GM12878 (cell line): ENCODE results near the gene PLS1. TPM values are rescaled to one million over a fixed set of nuclear protein-coding genes. Genes with fewer than 3 reads are reported as not detected.

ENCODE experiments used
- ATAC-seq: fragments of 200-7000 bp; cut with Tn5 transposase; 3 replicates; pipeline ENCODE4 v1.9.1; 2020; ENCODE audit warnings: mild to moderate bottlenecking, moderate library complexity
- BruUV-seq: library from RNA; stranded (reverse); fragments of 400-500 nt; replicated peaks from 2 replicates; lab custom pipeline; 2021; lab: Mats Ljungman, UMichigan
- CTCF ChIA-PET: fragments of 300-600 bp; sonication (Branson Sonifier 250); formaldehyde crosslinking; extraction: SDS; loops from one replicate; lab custom pipeline; 2021; ENCODE audit warnings: inconsistent platforms; lab: Yijun Ruan, JAX
- POLR2A ChIA-PET: fragments of 350-600 bp; formaldehyde crosslinking; extraction: SDS; loops from one replicate; lab custom pipeline; 2021; ENCODE audit warnings: inconsistent platforms; lab: Charles Lee
- RAD21 ChIA-PET: fragments of 300-600 bp; sonication (Branson Sonifier 250); formaldehyde crosslinking; loops from one replicate; lab custom pipeline; 2023; ENCODE audit warnings: antibody characterized with exemption; ENCODE audit not compliant: unreplicated experiment; lab: Charles Lee
- SMC1A ChIA-PET: fragments of 300-600 bp; sonication (Branson Sonifier 250); formaldehyde crosslinking; loops from one replicate; lab custom pipeline; 2023; ENCODE audit not compliant: unreplicated experiment, uncharacterized antibody; lab: Charles Lee
- DNase-seq: peaks from one replicate; pipeline ENCODE4 v3.0.0-alpha.2; 2011; ENCODE audit warnings: low read depth, low spot score
- FAIRE-seq: peaks from 3 replicates; lab custom pipeline; 2011; peaks lifted over from hg19 to GRCh38; lab: Jason Lieb, UNC
- H2AFZ ChIP-seq: 2 replicates; pipeline ENCODE4 v1.6.0; 2011; ENCODE audit warnings: low read depth, low read length, control low read depth; ENCODE audit not compliant: control insufficient read depth
- H3K27ac ChIP-seq: 2 replicates; pipeline ENCODE4 v1.5.1; 2011; ENCODE audit warnings: control low read depth; ENCODE audit not compliant: control insufficient read depth, insufficient read depth
- H3K27me3 ChIP-seq, 2 experiments: replicated peaks in 1 of 2; 2 replicates each; pipeline versions ENCODE4 v1.6.0 to v1.6.1; 2011; ENCODE audit warnings: low read length in 1 of 2; ENCODE audit not compliant: control insufficient read depth in 2 of 2, insufficient read depth in 2 of 2
- H3K36me3 ChIP-seq, 2 experiments: 2 replicates each; pipeline ENCODE4 v1.5.1; 2011; ENCODE audit warnings: low read length in 1 of 2; ENCODE audit not compliant: control insufficient read depth in 2 of 2, insufficient read depth in 2 of 2
- H3K4me1 ChIP-seq: 2 replicates; pipeline ENCODE4 v1.6.1; 2011; ENCODE audit warnings: mild to moderate bottlenecking, low read length, moderate library complexity, mixed read lengths; ENCODE audit not compliant: control insufficient read depth, insufficient read depth
- H3K4me2 ChIP-seq: 2 replicates; pipeline ENCODE4 v1.6.0; 2011; ENCODE audit warnings: control low read depth; ENCODE audit not compliant: control insufficient read depth, insufficient read depth
- H3K4me3 ChIP-seq: fragments of 200-600 bp; sonication (generic); 2 replicates; pipeline ENCODE4 v1.5.1; 2016
- H3K79me2 ChIP-seq: 2 replicates; pipeline ENCODE4 v1.6.0; 2011; ENCODE audit warnings: low read length; ENCODE audit not compliant: control insufficient read depth, insufficient read depth
- H3K9ac ChIP-seq: 2 replicates; pipeline ENCODE4 v1.8.0; 2011; ENCODE audit warnings: low read length, control low read depth, mixed read lengths; ENCODE audit not compliant: control insufficient read depth, insufficient read depth
- H3K9me3 ChIP-seq: replicated peaks from 3 replicates; pipeline ENCODE4 v1.5.1; 2011; ENCODE audit warnings: mild to moderate bottlenecking, low read length; ENCODE audit not compliant: control insufficient read depth, insufficient read depth
- H4K20me1 ChIP-seq: 2 replicates; pipeline ENCODE4 v1.6.0; 2011; ENCODE audit not compliant: control insufficient read depth, insufficient read depth
- ETV6 ChIP-seq, 2 experiments: fragments of 450-650 bp in 1 of 2; IDR thresholded peaks in 1 of 2; conservative IDR thresholded peaks in 1 of 2; 2 replicates each; pipeline ENCODE4 v1.6.1; 2014; ENCODE audit warnings: antibody characterized with exemption in 1 of 2, borderline replicate concordance in 1 of 2, low read depth in 1 of 2, mild to moderate bottlenecking in 1 of 2, moderate library complexity in 1 of 2
- IRF5 ChIP-seq: fragments of 450-650 bp; IDR thresholded peaks from 2 replicates; pipeline ENCODE4 v1.6.1; 2017; ENCODE audit warnings: borderline replicate concordance
- PAX5 ChIP-seq: IDR thresholded peaks from 2 replicates; pipeline ENCODE4 v1.6.1; 2011; ENCODE audit warnings: low read depth, low read length, borderline replicate concordance
- SP1 ChIP-seq: IDR thresholded peaks from one replicate; pipeline ENCODE4 v1.6.1; 2011; ENCODE audit warnings: low read depth, low read length
- SPI1 ChIP-seq: IDR thresholded peaks from 2 replicates; pipeline ENCODE4 v1.6.1; 2011; ENCODE audit warnings: low read depth, mild to moderate bottlenecking, low read length, moderate library complexity, borderline replicate concordance; ENCODE audit not compliant: insufficient read depth
- SUPT20H ChIP-seq: IDR thresholded peaks from 2 replicates; pipeline ENCODE4 v1.6.1; 2011; ENCODE audit warnings: low read depth, mild to moderate bottlenecking, low read length, moderate library complexity, borderline replicate concordance; ENCODE audit not compliant: control insufficient read depth
- TCF7 ChIP-seq: IDR thresholded peaks from 2 replicates; pipeline ENCODE4 v1.6.1; 2014; ENCODE audit warnings: antibody characterized with exemption, borderline replicate concordance
- ZBTB11 ChIP-seq: fragments of 450-650 bp; formaldehyde crosslinking; IDR thresholded peaks from 2 replicates; pipeline ENCODE4 v1.5.0; 2022; ENCODE audit warnings: mild to moderate bottlenecking, missing genetic modification characterization
- WGBS: methylation state at CpG from one replicate; pipeline ENCODE4 v1.1.6; 2016; ENCODE audit warnings: low lambda C conversion rate; ENCODE audit not compliant: insufficient replicate concordance, insufficient coverage; ENCODE audit errors: missing lambda C conversion rate; 5-methylcytosine and 5-hydroxymethylcytosine counted together
- in situ Hi-C: fragments of 300-500 bp; cut with MboI; formaldehyde crosslinking; loops from 9 replicates; pipeline ENCODE4 v1.14.3; 2018; ENCODE audit warnings: mixed read lengths
- intact Hi-C: fragments of 100-400 bp; cut with micrococcal nuclease; formaldehyde crosslinking; loops from one replicate; pipeline ENCODE4 v1.14.2; 2022; ENCODE audit not compliant: unreplicated experiment
- polyA plus RNA-seq, 11 experiments: library from polyadenylated mRNA; depleted of rRNA in 4 of 11; unstranded in 6 of 11; stranded (reverse) in 5 of 11; fragments of >200 nt; fragmentation: Nextera tagmentation in 4 of 11; fragmentation: Illumina TruSeq in 1 of 11; extraction: Ambion mirVana in 4 of 11; extraction: Trizol in 1 of 11; gene quantifications; 1 replicate in 1 of 11; 2 replicates in 10 of 11; pipeline versions ENCODE4 v1.2.1 to v1.2.3, GENCODE V29; 2011 to 2016; ENCODE audit warnings: inconsistent platforms in 2 of 11, missing spikeins in 2 of 11, low read depth in 1 of 11
- total RNA-seq, 4 experiments: library from RNA; depleted of rRNA in 3 of 4; stranded (reverse); fragments of >200 nt in 3 of 4; fragmentation: Illumina TruSeq in 1 of 4; extraction: Trizol in 1 of 4; gene quantifications; 2 replicates each; pipeline versions ENCODE4 v1.2.1 to v1.2.3, GENCODE V29; 2013 to 2021

The PLS1 gene
- total and polyA plus RNA-seq, 10 of the 15 experiments (the other 5 are each of a cell fraction or from before 2014, with no cell fraction given), result 0.59 to 11.7 (median 1.7) TPM

DNA sequence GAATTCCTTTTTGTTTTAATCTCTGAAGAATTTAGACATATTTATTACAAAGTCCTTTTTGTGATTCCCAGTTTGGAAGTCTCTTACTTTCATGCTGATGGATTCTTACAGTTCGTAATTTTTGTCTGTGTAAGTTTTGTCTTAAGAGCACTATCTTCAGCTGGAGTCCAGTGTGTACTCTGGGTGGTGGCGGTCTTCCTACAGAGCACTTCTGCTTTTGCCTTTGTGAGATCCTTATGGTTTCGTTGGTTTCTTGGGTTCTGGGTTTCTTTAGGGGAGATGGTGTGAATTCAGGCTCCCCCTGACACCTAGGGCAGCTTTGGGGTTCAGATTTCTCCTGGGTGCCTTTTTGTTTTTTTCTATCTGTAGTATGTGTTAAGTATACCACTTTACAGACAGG is 45.3 kb downstream of the PLS1 start:
- ChIA-PET POLR2A (no interaction called here), CTCF (no interaction called here), SMC1A (no interaction called here), RAD21 (no interaction called here)
- no peaks in the 10 kb centered on the region for H3K79me2 ChIP-seq
- no peak overlapping the region for H3K4me2 ChIP-seq
- TF ChIP-seq IRF5 (no peak), SPI1 (peak; percentile 58; the same call in 1 of the 2 replicates)
- no peak overlapping the region for H3K9ac ChIP-seq
- no peak overlapping the region for H2AFZ ChIP-seq
- H3K4me3 ChIP-seq, result no peak overlapping the region
- no peaks in the 10 kb centered on the region for H4K20me1 ChIP-seq
- in situ Hi-C loops (no loop called here), intact Hi-C loops (no loop called here)
- no peaks in the 10 kb centered on the region for H3K27me3 ChIP-seq
- H3K9me3 ChIP-seq, result no peaks in the 10 kb centered on the region
- peak; percentile 45 for ATAC-seq
- FAIRE-seq, result no peak
- no peaks in the 10 kb centered on the region for H3K36me3 ChIP-seq
- H3K27ac ChIP-seq, result no peak overlapping the region
- no peaks in the 10 kb centered on the region for H3K4me1 ChIP-seq
- no TSS peak for BruUV-seq
- WGBS, result 40% methylated on average over 3 of the region's 3 CpGs
- DNase-seq, result no peak

GRCh38 chr3:142642956-142643355 is 46.8 kb downstream of the PLS1 start:
- no peaks in the 10 kb centered on the region for H3K27me3 ChIP-seq
- no peak overlapping the region for H3K27ac ChIP-seq
- H2AFZ ChIP-seq, result no peak overlapping the region
- H4K20me1 ChIP-seq, result no peaks in the 10 kb centered on the region
- no peaks in the 10 kb centered on the region for H3K9me3 ChIP-seq
- ChIA-PET RAD21 (no interaction called here), POLR2A (no interaction called here), SMC1A (no interaction called here), CTCF (interaction anchor here (1.2 kb wide), 2 partner anchors 17 to 41 kb away, joined by 3 read pairs; no protein-coding TSS in a partner anchor)
- FAIRE-seq (no peak), ATAC-seq (no peak), DNase-seq (no peak)
- intact Hi-C loops, result no loop called here
- H3K36me3 ChIP-seq, result no peaks in the 10 kb centered on the region
- no peak overlapping the region for H3K9ac ChIP-seq
- no peaks in the 10 kb centered on the region for H3K79me2 ChIP-seq
- in situ Hi-C loops, result no loop called here
- no peak overlapping the region for H3K4me2 ChIP-seq
- TF ChIP-seq TCF7 (no peak), ZBTB11 (no peak), SP1 (no peak), SUPT20H (no peak), PAX5 (no peak), ETV6 (conservative IDR thresholded peaks at IDR 0.05 in 1 of 2, IDR thresholded peaks at IDR 0.05 in 1 of 2; ENCODE audit: borderline replicate concordance in 1 of 2, low read depth in 1 of 2) (no peak)
- BruUV-seq, result no TSS peak
- no peak overlapping the region for H3K4me3 ChIP-seq
- no peaks in the 10 kb centered on the region for H3K4me1 ChIP-seq
